Esophagus (tissue), 2 donors: ENCODE results near the gene OR4K1. TPM values are rescaled to one million over a fixed set of nuclear protein-coding genes. Genes with fewer than 3 reads are reported as not detected.

Experiments
- H3K27ac ChIP-seq, 2 donors: one replicate each; pipeline ENCODE4 v1.5.1; 2013; ENCODE audit warnings: low read depth in 2 of 2, mild to moderate bottlenecking in 2 of 2, inconsistent platforms in 1 of 2, low read length in 1 of 2, moderate library complexity in 1 of 2
- H3K27me3 ChIP-seq, 2 donors: one replicate each; pipeline ENCODE4 v1.6.1; 2013; ENCODE audit warnings: low read length in 2 of 2, control low read depth in 1 of 2, mild to moderate bottlenecking in 1 of 2; ENCODE audit not compliant: insufficient read depth in 2 of 2, control insufficient read depth in 1 of 2
- H3K36me3 ChIP-seq, 2 donors: one replicate each; pipeline ENCODE4 v1.6.1; 2013; ENCODE audit warnings: low read length in 1 of 2; ENCODE audit not compliant: control insufficient read depth in 2 of 2, insufficient read depth in 2 of 2
- H3K4me1 ChIP-seq, 2 donors: one replicate each; pipeline ENCODE4 v1.6.1; 2013; ENCODE audit warnings: low read length in 1 of 2; ENCODE audit not compliant: control insufficient read depth in 2 of 2, insufficient read depth in 2 of 2
- H3K4me3 ChIP-seq, 2 donors: one replicate each; pipeline ENCODE4 v1.5.1; 2013; ENCODE audit warnings: low read length in 2 of 2, mild to moderate bottlenecking in 2 of 2, low read depth in 1 of 2, moderate library complexity in 1 of 2
- H3K9me3 ChIP-seq, 2 donors: one replicate each; pipeline ENCODE4 v1.6.1; 2013; ENCODE audit warnings: mild to moderate bottlenecking in 2 of 2, low read depth in 1 of 2, low read length in 1 of 2, moderate library complexity in 1 of 2; ENCODE audit not compliant: control insufficient read depth in 2 of 2, insufficient read depth in 1 of 2
- WGBS, 2 donors: extraction: QIAGEN DNeasy Blood & Tissue Kit; methylation state at CpG; one replicate each; pipeline ENCODE4 v1.1.7; 2013; 5-methylcytosine and 5-hydroxymethylcytosine counted together
- polyA plus RNA-seq, 2 donors: library from polyadenylated mRNA; stranded (reverse); fragments of 200-250 nt; gene quantifications; one replicate each; pipeline ENCODE4 v1.2.3, GENCODE V29; 2013
- donor health status: healthy with polysubstance abuse.
- donor health status: Bipolar disorder and iron deficiency.

The OR4K1 gene
- polyA plus RNA-seq, result not detected

DNA sequence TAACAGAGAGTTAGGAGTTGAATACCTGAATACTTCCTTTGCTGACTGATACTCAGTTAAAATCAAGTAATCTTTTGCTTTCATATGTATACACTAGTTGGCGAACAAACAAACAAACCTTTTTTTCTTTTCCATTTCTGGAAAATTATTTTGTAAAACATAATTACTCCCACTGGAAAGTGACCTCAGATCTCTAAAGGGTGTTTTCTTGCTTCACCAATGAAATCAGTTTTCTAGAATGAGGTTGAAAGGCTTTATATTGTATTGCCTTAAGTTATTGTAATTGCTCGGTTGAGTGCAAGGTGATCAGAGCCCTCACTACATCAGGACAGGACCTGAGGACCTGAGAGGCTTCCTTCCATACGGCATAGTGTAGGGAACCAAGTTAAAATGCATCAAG lies at the start of gene OR4K1:
TSS of gene OR4K1 (plus strand) at position 301 of the 400 bp plus-strand sequence. CDS start 4,750 bp downstream, outside the sequence.
- H3K36me3 ChIP-seq, result no peaks in the 10 kb centered on the region
- H3K9me3 ChIP-seq, result no peaks in the 10 kb centered on the region
- no peak within 1 kb of the TSS for H3K27ac ChIP-seq
- no peak within 1 kb of the TSS for H3K4me3 ChIP-seq
- WGBS, 2 donors, result 58 to 61% methylated on average over 3 of the region's 3 CpGs
- H3K4me1 ChIP-seq, result no peaks in the 10 kb centered on the region
- no peaks in the 10 kb centered on the region for H3K27me3 ChIP-seq

GRCh38 chr14:19895282-19895681 lies 35.4 kb upstream of the OR4K1 start:
- H3K36me3 ChIP-seq, result no peaks in the 10 kb centered on the region
- WGBS, 2 donors, result 28 to 43% methylated on average over 2 of the region's 2 CpGs
- no peaks in the 10 kb centered on the region for H3K27me3 ChIP-seq
- no peak overlapping the region for H3K27ac ChIP-seq
- H3K9me3 ChIP-seq, result peaks cover 19 to 24% of the 10 kb centered on the region in 2 donors
- H3K4me3 ChIP-seq, result no peak overlapping the region
- no peaks in the 10 kb centered on the region for H3K4me1 ChIP-seq

GRCh38 chr14:19900999-19901398 lies 29.7 kb upstream of the OR4K1 start:
- WGBS, 2 donors, result 66 to 72% methylated on average over 3 of the region's 3 CpGs
- Histone ChIP-seq H3K4me1 (no peaks in the 10 kb centered on the region), H3K36me3 (no peaks in the 10 kb centered on the region), H3K27ac (no peak overlapping the region), H3K9me3 (peaks cover 3 to 5% of the 10 kb centered on the region in 2 donors), H3K27me3 (no peaks in the 10 kb centered on the region), H3K4me3 (no peak overlapping the region)

DNA sequence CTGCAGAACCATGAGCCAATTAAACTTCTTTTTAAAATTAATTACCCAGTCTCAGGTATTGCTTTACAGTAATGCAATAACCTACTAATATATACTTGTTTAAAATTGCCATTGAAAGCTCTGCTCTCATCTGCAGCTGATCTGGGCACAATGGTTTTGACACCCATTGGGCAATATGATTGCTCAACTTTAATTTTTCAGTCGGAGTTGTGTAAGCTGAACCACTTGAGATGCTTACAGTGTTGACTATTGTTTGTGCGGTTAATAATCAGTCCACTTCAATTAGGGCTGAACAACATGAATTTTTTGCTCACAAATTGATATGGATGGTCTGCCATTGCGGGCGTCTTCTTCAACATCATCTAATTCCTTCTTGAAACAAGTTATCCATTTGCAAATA lies 28.3 kb upstream of the OR4K1 start:
- Histone ChIP-seq H3K9me3 (peaks cover 3 to 4% of the 10 kb centered on the region in 2 donors), H3K4me1 (no peaks in the 10 kb centered on the region), H3K4me3 (no peak overlapping the region), H3K27me3 (no peaks in the 10 kb centered on the region), H3K36me3 (no peaks in the 10 kb centered on the region), H3K27ac (no peak overlapping the region)
- WGBS, 2 donors, result 80 to 88% methylated on average over 4 of the region's 4 CpGs

GRCh38 chr14:19906665-19907064 lies 24.1 kb upstream of the OR4K1 start:
- Histone ChIP-seq H3K4me1 (no peaks in the 10 kb centered on the region), H3K27me3 (no peaks in the 10 kb centered on the region), H3K9me3 (peaks cover 4 to 6% of the 10 kb centered on the region in 2 donors), H3K27ac (no peak overlapping the region), H3K36me3 (no peaks in the 10 kb centered on the region), H3K4me3 (no peak overlapping the region)

DNA sequence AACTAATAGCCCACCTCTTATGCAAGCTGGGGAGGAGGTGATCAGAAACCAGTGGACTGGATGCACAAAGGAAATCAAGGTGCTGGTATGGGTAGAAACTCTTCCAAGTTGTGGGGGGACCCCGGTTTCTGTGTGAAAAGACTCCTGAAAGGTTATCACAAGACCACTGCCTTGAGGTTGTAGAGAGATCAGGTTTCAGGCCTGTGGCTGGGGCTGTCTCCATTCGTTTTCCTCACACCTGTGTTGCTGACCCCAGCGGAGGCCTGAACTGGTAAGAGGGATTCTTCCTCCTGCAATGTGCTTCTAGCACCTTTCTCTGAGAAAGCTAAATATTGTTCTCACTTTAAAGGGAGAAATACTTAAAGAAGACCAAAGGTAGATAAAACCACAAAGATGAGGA lies 19.6 kb upstream of the OR4K1 start:
- Histone ChIP-seq H3K27ac (no peak overlapping the region), H3K4me1 (no peaks in the 10 kb centered on the region), H3K4me3 (no peak overlapping the region), H3K27me3 (no peaks in the 10 kb centered on the region), H3K36me3 (no peaks in the 10 kb centered on the region), H3K9me3 (peaks cover 4 to 6% of the 10 kb centered on the region in 2 donors)
- WGBS, 2 donors, result 44 to 56% methylated on average over 3 of the region's 3 CpGs

GRCh38 chr14:19917243-19917642 lies 13.5 kb upstream of the OR4K1 start:
- Histone ChIP-seq H3K36me3 (no peaks in the 10 kb centered on the region), H3K4me1 (no peaks in the 10 kb centered on the region), H3K27ac (no peak overlapping the region), H3K9me3 (no peaks in the 10 kb centered on the region), H3K27me3 (no peaks in the 10 kb centered on the region), H3K4me3 (no peak overlapping the region)
- WGBS, 2 donors, result 59 to 68% methylated on average over 3 of the region's 3 CpGs

- 54 to 60% methylated on average over 1 of the region's 1 CpG for WGBS, 2 donors
- no peaks in the 10 kb centered on the region for H3K9me3 ChIP-seq
- H3K36me3 ChIP-seq, result no peaks in the 10 kb centered on the region
- no peaks in the 10 kb centered on the region for H3K27me3 ChIP-seq
- no peak overlapping the region for H3K4me3 ChIP-seq
- no peak overlapping the region for H3K27ac ChIP-seq
- no peaks in the 10 kb centered on the region for H3K4me1 ChIP-seq
These were observed 12.7 kb upstream of the OR4K1 start for GRCh38 chr14:19917955-19918518.

- H3K4me1 ChIP-seq, result no peaks in the 10 kb centered on the region
- WGBS, 2 donors, result 44 to 52% methylated on average over 4 of the region's 4 CpGs
- no peaks in the 10 kb centered on the region for H3K36me3 ChIP-seq
- no peak overlapping the region for H3K4me3 ChIP-seq
- no peak overlapping the region for H3K27ac ChIP-seq
- no peaks in the 10 kb centered on the region for H3K9me3 ChIP-seq
- no peaks in the 10 kb centered on the region for H3K27me3 ChIP-seq
These were observed 12.0 kb upstream of the OR4K1 start for GRCh38 chr14:19918553-19919264.

DNA sequence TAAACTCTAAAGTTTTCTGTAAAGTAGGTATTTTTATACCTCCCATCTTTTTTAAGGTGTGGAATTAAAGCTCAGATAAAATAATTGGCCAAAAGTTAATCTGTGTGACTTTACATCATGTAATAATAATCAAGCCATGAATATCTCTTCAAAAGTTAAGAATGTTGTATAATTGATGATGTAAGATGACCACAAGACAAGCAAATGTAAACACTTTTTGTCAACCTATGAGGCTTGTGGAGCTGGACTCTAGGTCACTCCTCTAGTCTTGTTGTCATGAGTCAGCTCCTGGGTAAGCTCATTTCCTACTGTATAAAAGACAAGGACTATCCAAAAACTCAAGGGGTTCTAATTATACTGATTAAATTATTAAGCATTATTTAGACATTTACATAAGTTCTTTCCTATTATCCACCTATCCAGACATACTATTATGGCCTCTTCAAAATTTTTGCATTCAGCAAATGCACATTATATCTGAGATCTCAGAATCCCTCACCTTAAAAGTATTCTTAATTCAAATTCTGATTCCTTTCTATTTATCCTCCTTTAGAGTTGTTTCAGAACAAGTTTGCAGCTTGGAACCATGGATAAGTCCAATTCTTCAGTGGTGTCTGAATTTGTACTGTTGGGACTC lies 10.6 kb upstream of the OR4K1 start, which contains the start of gene OR4K5:
TSS of gene OR4K5 (plus strand) at position 587 of the 637 bp plus-strand sequence. CDS start at position 587, 0 bp downstream.
- H3K9me3 ChIP-seq, result no peaks in the 10 kb centered on the region
- no peaks in the 10 kb centered on the region for H3K36me3 ChIP-seq
- H3K4me1 ChIP-seq, result no peaks in the 10 kb centered on the region
- H3K4me3 ChIP-seq, result no peak within 1 kb of the TSS
- no peak within 1 kb of the TSS for H3K27ac ChIP-seq
- no peaks in the 10 kb centered on the region for H3K27me3 ChIP-seq
